Caco-2 (cell line): Measurements from ENCODE around the gene BEX2. TPM values are rescaled to one million over a fixed set of nuclear protein-coding genes. Genes with fewer than 3 reads are reported as not detected.
A peak's percentile ranks its signal among the peaks of the same experiment; 100 is the strongest.

ENCODE experiments used
- BruUV-seq: library from RNA; stranded (reverse); fragments of 400-500 nt; replicated peaks from 2 replicates; lab custom pipeline; 2021; lab: Mats Ljungman, UMichigan
- CTCF ChIA-PET: fragments of 300-600 bp; sonication (Branson Sonifier 250); formaldehyde crosslinking; loops from one replicate; lab custom pipeline; 2022; ENCODE audit warnings: antibody characterized with exemption; lab: Charles Lee
- POLR2A ChIA-PET: fragments of 300-600 bp; sonication (Branson Sonifier 250); formaldehyde crosslinking; loops from one replicate; lab custom pipeline; 2022; ENCODE audit warnings: antibody characterized with exemption; lab: Charles Lee
- DNase-seq, 2 experiments: peaks; one replicate each; pipeline versions ENCODE4 v3.0.0 to v3.0.0-alpha.2; 2020 to 2022
- H3K27me3 ChIP-seq: replicated peaks from 2 replicates; pipeline ENCODE4 v1.6.0; 2011; ENCODE audit warnings: low read length; ENCODE audit not compliant: control insufficient read depth, insufficient read depth
- H3K36me3 ChIP-seq: 2 replicates; pipeline ENCODE4 v1.5.1; 2011; ENCODE audit warnings: low read length; ENCODE audit not compliant: control insufficient read depth, insufficient read depth
- H3K4me1 ChIP-seq: fragments of 250-450 bp; sonication (Bioruptor Pico); 2 replicates; pipeline ENCODE4 v1.5.1; 2020; ENCODE audit warnings: mild to moderate bottlenecking
- H3K4me3 ChIP-seq: 2 replicates; pipeline ENCODE4 v1.5.1; 2011; ENCODE audit warnings: low read depth, mild to moderate bottlenecking, control low read depth, low read length
- H3K9me3 ChIP-seq: fragments of 250-450 bp; sonication (Bioruptor Pico); 2 replicates; pipeline ENCODE4 v1.5.1; 2020; ENCODE audit warnings: mild to moderate bottlenecking, moderate library complexity
- H3K27ac Mint-ChIP-seq: one replicate; pipeline ENCODE4 v1.8.0; 2022; ENCODE audit warnings: mixed read lengths; ENCODE audit not compliant: unreplicated experiment
- H3K27me3 Mint-ChIP-seq: one replicate; pipeline ENCODE4 v1.8.0; 2022; ENCODE audit warnings: mixed read lengths; ENCODE audit not compliant: insufficient read depth, unreplicated experiment
- H3K36me3 Mint-ChIP-seq: one replicate; pipeline ENCODE4 v1.8.0; 2022; ENCODE audit warnings: mild to moderate bottlenecking, mixed read lengths; ENCODE audit not compliant: insufficient read depth, unreplicated experiment
- H3K4me1 Mint-ChIP-seq: one replicate; pipeline ENCODE4 v1.8.0; 2022; ENCODE audit warnings: low read depth, mixed read lengths; ENCODE audit not compliant: unreplicated experiment
- H3K4me3 Mint-ChIP-seq: one replicate; pipeline ENCODE4 v1.8.0; 2022; ENCODE audit warnings: mild to moderate bottlenecking, moderate library complexity, mixed read lengths; ENCODE audit not compliant: unreplicated experiment
- H3K9me3 Mint-ChIP-seq: one replicate; pipeline ENCODE4 v1.8.0; 2022; ENCODE audit warnings: mixed read lengths; ENCODE audit not compliant: unreplicated experiment
- intact Hi-C: fragments of 100-400 bp; cut with micrococcal nuclease; formaldehyde crosslinking; loops from one replicate; pipeline ENCODE4 v1.10.0; 2022; ENCODE audit not compliant: unreplicated experiment
- total RNA-seq: library from RNA; stranded (reverse); gene quantifications from 2 replicates; pipeline ENCODE4 v1.2.3, GENCODE V29; 2022
- TF ChIP-seq, protein P1 (sequence below), 2 experiments: fragments of 200-600 bp in 1 of 2; IDR thresholded peaks; 1 replicate in 1 of 2; 2 replicates in 1 of 2; pipeline versions ENCODE4 v1.5.1 to v1.8.0; 2011 to 2022; ENCODE audit warnings: antibody characterized with exemption in 1 of 2, control low read depth in 1 of 2, inconsistent platforms in 1 of 2, low read depth in 1 of 2, low read length in 1 of 2, mild to moderate bottlenecking in 1 of 2, moderate library complexity in 1 of 2; ENCODE audit not compliant: insufficient read depth in 1 of 2, severe bottlenecking in 1 of 2, unreplicated experiment in 1 of 2

The BEX2 gene
- total RNA-seq, 1 experiment from 2014 or later: 24.5 TPM

- intact Hi-C loops: no loop called here
- peak overlapping the region; percentile 83 for H3K4me3 Mint-ChIP-seq
- peaks cover 9% of the 10 kb centered on the region for H3K4me1 Mint-ChIP-seq
- CTCF ChIA-PET: no interaction called here
- no peaks in the 10 kb centered on the region for H3K9me3 Mint-ChIP-seq
- no peak for DNase-seq
- Histone ChIP-seq H3K27me3 (no peaks in the 10 kb centered on the region), H3K4me3 (no peak overlapping the region), H3K4me1 (peaks cover 24% of the 10 kb centered on the region), H3K36me3 (no peaks in the 10 kb centered on the region), H3K9me3 (no peaks in the 10 kb centered on the region)
- peaks cover 22% of the 10 kb centered on the region for H3K36me3 Mint-ChIP-seq
- TSS peak; percentile 79 for BruUV-seq
- no peaks in the 10 kb centered on the region for H3K27me3 Mint-ChIP-seq
- TF ChIP-seq, protein P1, sequence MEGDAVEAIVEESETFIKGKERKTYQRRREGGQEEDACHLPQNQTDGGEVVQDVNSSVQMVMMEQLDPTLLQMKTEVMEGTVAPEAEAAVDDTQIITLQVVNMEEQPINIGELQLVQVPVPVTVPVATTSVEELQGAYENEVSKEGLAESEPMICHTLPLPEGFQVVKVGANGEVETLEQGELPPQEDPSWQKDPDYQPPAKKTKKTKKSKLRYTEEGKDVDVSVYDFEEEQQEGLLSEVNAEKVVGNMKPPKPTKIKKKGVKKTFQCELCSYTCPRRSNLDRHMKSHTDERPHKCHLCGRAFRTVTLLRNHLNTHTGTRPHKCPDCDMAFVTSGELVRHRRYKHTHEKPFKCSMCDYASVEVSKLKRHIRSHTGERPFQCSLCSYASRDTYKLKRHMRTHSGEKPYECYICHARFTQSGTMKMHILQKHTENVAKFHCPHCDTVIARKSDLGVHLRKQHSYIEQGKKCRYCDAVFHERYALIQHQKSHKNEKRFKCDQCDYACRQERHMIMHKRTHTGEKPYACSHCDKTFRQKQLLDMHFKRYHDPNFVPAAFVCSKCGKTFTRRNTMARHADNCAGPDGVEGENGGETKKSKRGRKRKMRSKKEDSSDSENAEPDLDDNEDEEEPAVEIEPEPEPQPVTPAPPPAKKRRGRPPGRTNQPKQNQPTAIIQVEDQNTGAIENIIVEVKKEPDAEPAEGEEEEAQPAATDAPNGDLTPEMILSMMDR (IDR thresholded peaks at IDR 0.05; ENCODE audit: insufficient read depth in 1 of 2, low read depth in 1 of 2, low read length in 1 of 2, severe bottlenecking in 1 of 2, unreplicated experiment in 1 of 2): no peak
- POLR2A ChIA-PET: no interaction called here
- H3K27ac Mint-ChIP-seq: peak overlapping the region; percentile 13
Observed at GRCh38 chrX:103357871-103358270, 47.1 kb upstream of the BEX2 start.

DNA sequence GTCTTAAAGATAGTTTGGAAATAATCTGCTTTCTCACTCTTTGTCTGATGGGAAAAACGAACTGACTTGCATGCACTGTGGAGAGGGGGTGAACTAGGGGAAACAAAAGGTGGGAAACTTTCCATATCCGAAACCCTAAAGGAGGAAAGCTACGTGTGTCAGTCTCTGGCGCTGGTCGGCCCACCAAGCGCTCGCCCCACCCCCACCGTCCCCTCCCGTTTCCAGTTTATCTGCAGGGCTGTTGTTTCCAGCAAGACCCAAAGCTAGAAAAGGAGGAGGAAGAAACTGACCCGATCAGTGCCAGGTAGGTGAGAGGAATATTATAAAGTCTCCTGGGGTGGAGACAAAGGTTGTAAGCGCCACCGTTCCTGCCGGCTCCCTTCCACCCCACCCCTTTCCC lies 46.1 kb upstream of the BEX2 start:
- BruUV-seq: no TSS peak

GRCh38 chrX:103356130-103356798 lies 45.5 kb upstream of the BEX2 start, which contains the start of gene TCEAL9:
Gene TCEAL9, plus strand, starts transcription at chrX:103356506. Its CDS starts 1,179 bp downstream, at chrX:103357685.
- peak within 1 kb of the TSS; percentile 73 for H3K27ac Mint-ChIP-seq
- no peaks in the 10 kb centered on the region for H3K9me3 ChIP-seq
- H3K9me3 Mint-ChIP-seq: no peaks in the 10 kb centered on the region
- ChIA-PET CTCF (interaction anchor here (0.8 to 1.1 kb wide), 2 partner anchors 13 to 108 kb away, joined by 3 read pairs; no protein-coding TSS in a partner anchor), POLR2A (interaction anchor here (0.5 to 1.6 kb wide), 3 partner anchors 21 to 91 kb away, joined by 4 to 12 read pairs (median 6); partner anchors contain the start of gene BEX3)
- TF ChIP-seq, protein P1 (IDR thresholded peaks at IDR 0.05; ENCODE audit: insufficient read depth in 1 of 2, low read depth in 1 of 2, low read length in 1 of 2, severe bottlenecking in 1 of 2, unreplicated experiment in 1 of 2): no peak
- no peaks in the 10 kb centered on the region for H3K36me3 ChIP-seq
- intact Hi-C loops: no loop called here
- no peaks in the 10 kb centered on the region for H3K4me1 Mint-ChIP-seq
- H3K4me3 Mint-ChIP-seq: peak within 1 kb of the TSS; percentile 83
- BruUV-seq: no TSS peak
- no peaks in the 10 kb centered on the region for H3K27me3 Mint-ChIP-seq
- H3K27me3 ChIP-seq: no peaks in the 10 kb centered on the region
- H3K4me3 ChIP-seq: peak within 1 kb of the TSS; percentile 44
- DNase-seq: peak; percentile 36 to 65
- H3K4me1 ChIP-seq: peaks cover 11% of the 10 kb centered on the region
- H3K36me3 Mint-ChIP-seq: peaks cover 22% of the 10 kb centered on the region

More for the DNA sequence above, 46.1 kb upstream of the BEX2 start:
- CTCF ChIA-PET: interaction anchor here (1.1 kb wide), 1 partner anchor 13 kb away, joined by 3 read pairs; no protein-coding TSS in a partner anchor
- no peaks in the 10 kb centered on the region for H3K27me3 ChIP-seq
- no peak for DNase-seq
- intact Hi-C loops: no loop called here
- H3K36me3 Mint-ChIP-seq: peaks cover 22% of the 10 kb centered on the region
- POLR2A ChIA-PET: interaction anchor here (0.6 to 1.6 kb wide), 2 partner anchors 23 to 49 kb away, joined by 5 to 6 read pairs; no protein-coding TSS in a partner anchor
- H3K9me3 Mint-ChIP-seq: no peaks in the 10 kb centered on the region
- H3K4me1 Mint-ChIP-seq: peaks cover 5% of the 10 kb centered on the region
- peak overlapping the region; percentile 73 for H3K27ac Mint-ChIP-seq
- peak overlapping the region; percentile 44 for H3K4me3 ChIP-seq
- H3K27me3 Mint-ChIP-seq: no peaks in the 10 kb centered on the region
- H3K4me3 Mint-ChIP-seq: peak overlapping the region; percentile 83
- H3K9me3 ChIP-seq: no peaks in the 10 kb centered on the region
- no peaks in the 10 kb centered on the region for H3K36me3 ChIP-seq
- TF ChIP-seq, protein P1 (IDR thresholded peaks at IDR 0.05; ENCODE audit: insufficient read depth in 1 of 2, low read depth in 1 of 2, low read length in 1 of 2, severe bottlenecking in 1 of 2, unreplicated experiment in 1 of 2): no peak
- H3K4me1 ChIP-seq: peaks cover 17% of the 10 kb centered on the region
